Measurements from ENCODE around the gene FNDC1.

DNA sequence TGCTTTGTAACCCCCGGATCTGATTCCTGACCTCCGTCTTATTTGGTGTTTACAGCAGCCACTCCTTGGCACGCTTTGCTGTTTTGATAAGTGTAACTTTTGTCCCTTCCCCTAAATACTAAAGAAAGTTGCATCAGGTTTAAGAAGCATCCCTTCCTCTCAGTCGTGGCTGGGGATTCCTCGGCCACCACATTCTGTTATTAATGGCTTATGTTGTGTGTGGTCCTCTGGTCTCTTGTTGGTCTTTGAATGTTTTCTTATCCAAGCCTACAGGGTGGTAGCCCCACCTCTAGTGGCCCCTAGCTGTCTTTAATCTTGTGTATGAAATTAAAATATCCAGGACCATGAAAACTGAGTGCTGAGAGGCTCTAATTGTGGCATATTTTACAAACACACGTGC lies 37.5 kb upstream of the FNDC1 start:
- TF ChIP-seq EZH2 (IDR thresholded peaks at IDR 0.05) (no peak), POLR2AphosphoS5 (IDR thresholded peaks at IDR 0.05; ENCODE audit: borderline replicate concordance, low read depth, low read length) (no peak), FOXP2 (optimal IDR thresholded peaks at IDR 0.05; ENCODE audit: control extremely low read depth, extremely low read length, insufficient read depth) (no peak)

All from SK-N-MC (cell line).